ENCODE results near the gene SUMO3. TPM values are rescaled to one million over a fixed set of nuclear protein-coding genes. Genes with fewer than 3 reads are reported as not detected.

Gene SUMO3
- total and polyA plus RNA-seq, 2 of the 8 experiments (the other 6 are each of a cell fraction or from before 2014, with no cell fraction given), result 96.8 to 101 TPM

- WGBS, 2 experiments (ENCODE audit: extremely low coverage in 1 of 2, insufficient coverage in 1 of 2, insufficient read length in 1 of 2, insufficient replicate concordance in 2 of 2, low coverage in 1 of 2, low lambda C conversion rate in 2 of 2, missing lambda C conversion rate in 1 of 2), result 99% methylated on average over 16 of the region's 16 CpGs; no CpG with 5 or more reads in 1 of the 2 experiments
- H3K27me3 ChIP-seq (replicated peaks in 1 of 4; ENCODE audit: control insufficient read depth in 3 of 4, extremely low read depth in 1 of 4, insufficient read depth in 3 of 4, low read length in 3 of 4), result no peaks in the 10 kb centered on the region
- H4K8ac ChIP-seq (ENCODE audit: extremely low read depth, insufficient read depth, low read length), result no peak overlapping the region
- H2BK12ac ChIP-seq (ENCODE audit: low read depth, low read length), result no peak overlapping the region
- H3K79me1 ChIP-seq (ENCODE audit: low read depth, low read length), result peaks cover 6% of the 10 kb centered on the region; the same call in 1 of the 2 replicates
- no peak overlapping the region for H4K5ac ChIP-seq (ENCODE audit: insufficient read length, low read depth, low read length)
- no peak overlapping the region for H2AK5ac ChIP-seq (ENCODE audit: low read depth, low read length)
- no peak overlapping the region for H3K18ac ChIP-seq (ENCODE audit: extremely low read depth, low read length)
- H4K91ac ChIP-seq (replicated peaks; ENCODE audit: insufficient read length, low read length), result no peak overlapping the region
- peaks cover 4 to 51% (median 32%) of the 10 kb centered on the region in 4 experiments; a peak in 7 of 8 replicates for H3K36me3 ChIP-seq (ENCODE audit: control insufficient read depth in 2 of 4, insufficient read depth in 4 of 4, low read length in 3 of 4)
- no peaks in the 10 kb centered on the region for H3K9me3 ChIP-seq (ENCODE audit: insufficient read depth in 2 of 2, low read depth in 1 of 2, low read length in 1 of 2)
- no peak overlapping the region for H2BK5ac ChIP-seq (ENCODE audit: low read depth, low read length)
- peaks cover 12 to 39% of the 10 kb centered on the region in 2 experiments for H4K20me1 ChIP-seq (replicated peaks in 1 of 2; ENCODE audit: control insufficient read depth in 1 of 2, insufficient read depth in 2 of 2, low read length in 2 of 2)
- H2AFZ ChIP-seq (ENCODE audit: low read length), result no peak overlapping the region
- no peak overlapping the region for H3K9ac ChIP-seq (replicated peaks in 1 of 4; ENCODE audit: extremely low read depth in 1 of 4, low read depth in 3 of 4, low read length in 3 of 4)
- no peaks in the 10 kb centered on the region for H3K23me2 ChIP-seq (ENCODE audit: low read depth, low read length)
- no peak overlapping the region for H3K4ac ChIP-seq (replicated peaks; ENCODE audit: insufficient read length, low read depth, low read length)
- ChIA-PET POLR2A (ENCODE audit: partially characterized antibody) (interaction anchor here (1.2 to 1.5 kb wide), 2 partner anchors 9 to 15 kb away, joined by 3 to 5 read pairs; no protein-coding TSS in a partner anchor), CTCF (ENCODE audit: partially characterized antibody) (interaction anchor here (0.5 to 0.9 kb wide), 4 partner anchors 13 to 63 kb away, joined by 3 read pairs; no protein-coding TSS in a partner anchor)
- no peak overlapping the region for H3K27ac ChIP-seq (ENCODE audit: low read depth, low read length)
- H3K4me3 ChIP-seq (ENCODE audit: extremely low read depth in 1 of 4, insufficient read depth in 2 of 4, low read depth in 3 of 4, low read length in 4 of 4), result no peak overlapping the region
- H3K14ac ChIP-seq (ENCODE audit: insufficient read length), result no peak overlapping the region
- peaks cover 0 to 35% of the 10 kb centered on the region in 2 experiments; a peak in 3 of 4 replicates for H3K79me2 ChIP-seq (ENCODE audit: control insufficient read depth in 1 of 2, insufficient read depth in 2 of 2, low read length in 2 of 2)
- H2BK15ac ChIP-seq (ENCODE audit: low read length), result no peak overlapping the region
- no peak for DNase-seq (ENCODE audit: low read depth in 1 of 2, low spot score in 2 of 2)
- H3K4me1 ChIP-seq (replicated peaks in 1 of 4; ENCODE audit: control insufficient read depth in 3 of 4, insufficient read depth in 4 of 4, low read length in 3 of 4), result peaks cover 0 to 3% (median under 1%) of the 10 kb centered on the region in 4 experiments; a peak in 2 of 7 replicates
- no peak for FAIRE-seq
- H3K23ac ChIP-seq (ENCODE audit: insufficient read length), result no peak overlapping the region
- H3K4me2 ChIP-seq (ENCODE audit: insufficient read depth in 1 of 2, low read depth in 2 of 2, low read length in 2 of 2), result no peak overlapping the region
- no peak overlapping the region for H3K56ac ChIP-seq (replicated peaks; ENCODE audit: insufficient read length, low read depth, low read length)
- H2BK20ac ChIP-seq (ENCODE audit: low read length), result no peak overlapping the region
- no peak overlapping the region for H2BK120ac ChIP-seq (replicated peaks; ENCODE audit: low read depth, low read length)
- no peak for TF ChIP-seq CEBPB (IDR thresholded peaks at IDR 0.05; ENCODE audit: low read depth, low read length)
- no peak for TF ChIP-seq CHD1 (IDR thresholded peaks at IDR 0.05; ENCODE audit: low read depth, low read length)
- no peak for TF ChIP-seq NRF1 (IDR thresholded peaks at IDR 0.05; ENCODE audit: low read depth, low read length)
Observed at GRCh38 chr21:44857127-44857892, 39.4 kb upstream of the SUMO3 start.
